ENCODE measurements around the gene TTLL11.

Gene TTLL11

DNA sequence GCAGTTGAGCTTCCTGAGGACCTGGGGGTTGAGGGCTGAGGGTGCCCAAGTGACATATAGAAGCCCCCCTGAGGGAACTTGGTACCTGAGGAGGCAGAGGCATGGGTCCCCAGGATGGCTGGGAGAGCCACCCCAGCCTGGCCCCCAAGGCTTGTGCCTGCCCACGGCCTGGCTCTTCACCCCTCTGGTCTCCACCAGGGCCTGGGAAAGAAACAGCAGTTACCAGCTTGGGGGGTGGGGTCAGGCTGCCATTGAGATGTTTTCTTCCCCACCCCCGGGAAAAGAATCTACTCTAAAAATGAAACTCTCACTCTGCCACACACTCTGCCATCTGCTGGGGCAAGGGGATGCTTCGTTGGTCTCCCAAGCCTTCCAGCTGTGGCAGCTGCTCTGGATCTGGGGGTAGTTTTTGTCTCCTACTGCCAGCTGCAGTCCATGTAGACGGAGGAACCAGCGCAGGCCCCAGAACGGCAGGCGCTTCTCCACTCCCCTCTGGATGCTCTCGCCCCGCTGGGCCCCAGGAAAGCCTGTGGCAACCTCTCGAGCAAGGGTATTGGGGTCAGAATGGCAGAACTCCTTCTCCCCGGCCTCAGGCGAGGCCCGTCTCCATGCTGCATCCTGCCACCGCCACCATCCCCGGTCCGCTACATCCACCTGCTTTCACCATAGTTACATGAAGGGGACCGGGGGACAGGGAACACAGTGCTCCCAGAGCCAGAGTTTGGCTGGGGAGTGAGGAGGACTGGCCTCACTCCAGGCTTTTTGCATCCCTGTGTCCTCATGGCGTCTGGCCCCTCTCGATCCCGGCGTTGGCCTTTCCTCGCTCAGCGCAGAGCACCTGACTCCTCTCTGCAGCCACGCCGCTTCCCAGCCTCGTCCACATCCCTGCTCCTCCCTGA, 318.1 kb downstream of the TTLL11 start:
- Histone ChIP-seq H3K9me3 (no peaks in the 10 kb centered on the region), H3K4me1 (ENCODE audit: control insufficient read depth in 1 of 2, insufficient read depth in 1 of 2, low read depth in 1 of 2, low read length in 1 of 2) (no peaks in the 10 kb centered on the region), H3K4me3 (ENCODE audit: low read depth in 1 of 2, low read length in 1 of 2) (no peak overlapping the region), H3K27ac (no peak overlapping the region), H3K36me3 (no peaks in the 10 kb centered on the region), H3K27me3 (no peaks in the 10 kb centered on the region)
- TF ChIP-seq, protein P1, sequence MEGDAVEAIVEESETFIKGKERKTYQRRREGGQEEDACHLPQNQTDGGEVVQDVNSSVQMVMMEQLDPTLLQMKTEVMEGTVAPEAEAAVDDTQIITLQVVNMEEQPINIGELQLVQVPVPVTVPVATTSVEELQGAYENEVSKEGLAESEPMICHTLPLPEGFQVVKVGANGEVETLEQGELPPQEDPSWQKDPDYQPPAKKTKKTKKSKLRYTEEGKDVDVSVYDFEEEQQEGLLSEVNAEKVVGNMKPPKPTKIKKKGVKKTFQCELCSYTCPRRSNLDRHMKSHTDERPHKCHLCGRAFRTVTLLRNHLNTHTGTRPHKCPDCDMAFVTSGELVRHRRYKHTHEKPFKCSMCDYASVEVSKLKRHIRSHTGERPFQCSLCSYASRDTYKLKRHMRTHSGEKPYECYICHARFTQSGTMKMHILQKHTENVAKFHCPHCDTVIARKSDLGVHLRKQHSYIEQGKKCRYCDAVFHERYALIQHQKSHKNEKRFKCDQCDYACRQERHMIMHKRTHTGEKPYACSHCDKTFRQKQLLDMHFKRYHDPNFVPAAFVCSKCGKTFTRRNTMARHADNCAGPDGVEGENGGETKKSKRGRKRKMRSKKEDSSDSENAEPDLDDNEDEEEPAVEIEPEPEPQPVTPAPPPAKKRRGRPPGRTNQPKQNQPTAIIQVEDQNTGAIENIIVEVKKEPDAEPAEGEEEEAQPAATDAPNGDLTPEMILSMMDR (IDR thresholded peaks at IDR 0.05), result no peak

DNA sequence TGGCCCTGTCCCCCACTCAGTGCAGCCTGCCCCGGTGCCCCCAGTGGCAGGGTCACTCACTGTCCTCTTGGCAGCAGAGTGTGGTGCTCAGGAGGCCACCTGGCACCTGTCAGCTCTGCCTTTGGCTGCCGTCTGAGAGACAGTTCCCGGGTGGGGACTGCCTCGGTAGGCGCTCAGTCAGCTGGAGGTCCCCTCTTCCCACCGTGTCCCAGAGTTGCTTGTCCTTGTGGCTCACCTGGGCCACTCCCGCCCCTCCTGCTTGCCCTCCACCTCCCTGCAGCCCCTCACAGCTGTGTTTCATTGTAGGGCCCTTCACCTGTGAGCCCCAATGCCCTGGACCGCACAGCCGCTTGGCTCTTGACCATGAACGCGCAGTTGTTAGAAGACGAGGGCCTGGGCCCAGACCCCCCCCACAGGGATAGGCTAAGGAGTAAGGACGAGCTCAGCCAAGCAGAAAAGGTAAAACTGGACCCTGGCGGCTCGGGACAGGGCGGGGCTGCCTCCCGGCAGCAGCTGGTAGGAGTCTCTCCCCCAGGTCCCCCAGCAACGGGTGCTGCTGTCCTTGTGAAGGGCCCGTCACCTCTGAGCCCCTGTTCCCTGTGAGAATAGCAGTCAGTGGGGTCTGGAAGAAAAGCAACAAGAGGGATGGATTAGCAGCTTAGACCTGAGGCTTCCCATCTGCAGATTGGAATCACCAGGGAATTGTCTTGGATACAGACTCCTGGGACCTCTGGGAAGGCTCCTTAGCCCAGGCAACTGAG, 319.0 kb downstream of the TTLL11 start:
- Histone ChIP-seq H3K27me3 (no peaks in the 10 kb centered on the region), H3K4me3 (ENCODE audit: low read depth in 1 of 2, low read length in 1 of 2) (no peak overlapping the region), H3K4me1 (ENCODE audit: control insufficient read depth in 1 of 2, insufficient read depth in 1 of 2, low read depth in 1 of 2, low read length in 1 of 2) (no peaks in the 10 kb centered on the region), H3K9me3 (no peaks in the 10 kb centered on the region), H3K36me3 (no peaks in the 10 kb centered on the region), H3K27ac (no peak overlapping the region)
- TF ChIP-seq, protein P1 (IDR thresholded peaks at IDR 0.05), result no peak

DNA sequence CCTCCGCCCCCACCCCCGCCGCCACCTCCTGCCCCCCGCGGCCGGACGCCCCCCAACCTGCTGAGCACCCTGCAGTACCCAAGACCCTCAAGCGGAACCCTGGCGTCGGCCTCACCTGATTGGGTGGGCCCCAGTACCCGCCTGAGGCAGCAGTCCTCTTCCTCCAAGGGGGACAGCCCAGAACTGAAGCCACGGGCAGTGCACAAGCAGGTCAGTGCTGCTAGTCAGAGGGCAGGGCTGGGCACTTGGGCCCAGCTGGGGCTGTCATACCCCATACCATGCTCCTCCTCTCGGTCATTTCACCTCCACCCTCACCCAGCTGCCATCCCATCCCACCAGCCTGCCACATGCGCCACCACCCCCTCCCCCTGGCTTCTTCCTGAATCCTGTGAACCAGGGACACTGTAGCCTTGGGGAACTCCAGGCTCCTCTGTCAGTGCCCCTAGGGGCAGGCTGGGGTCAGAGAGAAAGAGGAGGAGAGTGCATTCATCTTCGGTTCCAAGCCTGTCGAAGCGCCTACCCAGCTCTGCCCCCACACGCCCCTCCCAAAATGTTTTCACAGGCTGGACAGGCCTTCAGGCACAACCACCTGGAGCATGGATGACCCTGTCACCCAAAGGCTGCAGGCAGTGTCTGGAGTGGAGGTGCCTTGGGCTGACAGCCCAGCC, 319.7 kb downstream of the TTLL11 start:
- no peak overlapping the region for H3K4me3 ChIP-seq (ENCODE audit: low read depth in 1 of 2, low read length in 1 of 2)
- H3K36me3 ChIP-seq, result no peaks in the 10 kb centered on the region
- H3K4me1 ChIP-seq (ENCODE audit: control insufficient read depth in 1 of 2, insufficient read depth in 1 of 2, low read depth in 1 of 2, low read length in 1 of 2), result no peaks in the 10 kb centered on the region
- no peaks in the 10 kb centered on the region for H3K9me3 ChIP-seq
- H3K27ac ChIP-seq, result no peak overlapping the region
- TF ChIP-seq, protein P1 (IDR thresholded peaks at IDR 0.05), result no peak
- no peaks in the 10 kb centered on the region for H3K27me3 ChIP-seq

DNA sequence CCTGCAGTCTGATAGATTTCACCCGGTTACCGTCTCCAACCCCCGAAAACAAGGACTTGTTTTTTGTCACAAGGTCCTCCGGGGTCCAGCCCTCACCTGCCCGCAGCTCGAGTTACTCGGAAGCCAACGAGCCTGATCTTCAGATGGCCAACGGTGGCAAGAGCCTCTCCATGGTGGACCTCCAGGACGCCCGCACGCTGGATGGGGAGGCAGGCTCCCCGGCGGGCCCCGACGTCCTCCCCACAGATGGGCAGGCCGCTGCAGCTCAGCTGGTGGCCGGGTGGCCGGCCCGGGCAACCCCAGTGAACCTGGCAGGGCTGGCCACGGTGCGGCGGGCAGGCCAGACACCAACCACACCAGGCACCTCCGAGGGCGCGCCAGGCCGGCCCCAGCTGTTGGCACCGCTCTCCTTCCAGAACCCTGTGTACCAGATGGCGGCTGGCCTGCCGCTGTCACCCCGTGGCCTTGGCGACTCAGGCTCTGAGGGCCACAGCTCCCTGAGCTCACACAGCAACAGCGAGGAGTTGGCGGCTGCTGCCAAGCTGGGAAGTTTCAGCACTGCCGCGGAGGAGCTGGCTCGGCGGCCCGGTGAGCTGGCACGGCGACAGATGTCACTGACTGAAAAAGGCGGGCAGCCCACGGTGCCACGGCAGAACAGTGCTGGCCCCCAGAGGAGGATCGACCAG, 320.4 kb downstream of the TTLL11 start:
- no peaks in the 10 kb centered on the region for H3K36me3 ChIP-seq
- TF ChIP-seq, protein P1 (IDR thresholded peaks at IDR 0.05), result no peak
- no peaks in the 10 kb centered on the region for H3K27me3 ChIP-seq
- H3K27ac ChIP-seq, result no peak overlapping the region
- no peak overlapping the region for H3K4me3 ChIP-seq (ENCODE audit: low read depth in 1 of 2, low read length in 1 of 2)
- H3K4me1 ChIP-seq (ENCODE audit: control insufficient read depth in 1 of 2, insufficient read depth in 1 of 2, low read depth in 1 of 2, low read length in 1 of 2), result no peaks in the 10 kb centered on the region
- no peaks in the 10 kb centered on the region for H3K9me3 ChIP-seq
